HCT116 (cell line): ENCODE data around the gene CACNA1E. TPM values are rescaled to one million over a fixed set of nuclear protein-coding genes. Genes with fewer than 3 reads are reported as not detected.

Experiments
- ATAC-seq: fragments of 200-7000 bp; cut with Tn5 transposase; 2 replicates; pipeline ENCODE4 v1.9.1; 2020; ENCODE audit warnings: mild to moderate bottlenecking, moderate library complexity
- BruUV-seq: library from RNA; stranded (reverse); fragments of 400-500 nt; replicated peaks from 2 replicates; lab custom pipeline; 2021; lab: Mats Ljungman, UMichigan
- CTCF ChIA-PET: fragments of 300-600 bp; sonication (Branson Sonifier 250); formaldehyde crosslinking; loops from one replicate; lab custom pipeline; 2021; ENCODE audit warnings: antibody characterized with exemption; lab: Charles Lee
- POLR2A ChIA-PET: fragments of 300-600, 350-600 bp; sonication (Branson Sonifier 250); formaldehyde crosslinking; loops from one replicate; lab custom pipeline; 2021; ENCODE audit warnings: antibody characterized with exemption; lab: Charles Lee
- RAD21 ChIA-PET, 2 experiments: fragments of 300-600 bp; sonication (Branson Sonifier 250); formaldehyde crosslinking; loops; one replicate each; lab custom pipeline; 2023; ENCODE audit warnings: low total read pairs in 2 of 2; ENCODE audit not compliant: uncharacterized antibody in 2 of 2, unreplicated experiment in 2 of 2, low non-redundant PET in 1 of 2; lab: Charles Lee
- DNase-seq: peaks from one replicate; pipeline ENCODE4 v3.0.0-alpha.2; 2010; ENCODE audit warnings: low read depth, low spot score
- H2AFZ ChIP-seq: fragments of 200-600 bp; shearing (Covaris generic), sonication (generic); 2 replicates; pipeline ENCODE4 v1.6.1; 2017; ENCODE audit warnings: low read depth, mixed run types, mixed read lengths, antibody characterized with exemption, low read length; ENCODE audit not compliant: poor library complexity, severe bottlenecking
- H3K27ac ChIP-seq: 2 replicates; pipeline ENCODE4 v1.5.1; 2012; ENCODE audit warnings: low read depth, low read length
- H3K27me3 ChIP-seq: fragments of 200-600 bp; sonication (generic); 2 replicates; pipeline ENCODE4 v1.6.1; 2016; ENCODE audit warnings: mixed run types, low read length, mixed read lengths; ENCODE audit not compliant: insufficient read depth
- H3K36me3 ChIP-seq, 2 experiments: fragments of 200-500 bp in 1 of 2; fragments of 200-600 bp in 1 of 2; sonication (Bioruptor generic) in 1 of 2; sonication (generic) in 1 of 2; 2 replicates each; pipeline versions ENCODE4 v1.5.1 to v1.6.1; 2014 to 2016; ENCODE audit warnings: low read length in 2 of 2, inconsistent platforms in 1 of 2, mixed read lengths in 1 of 2, mixed run types in 1 of 2; ENCODE audit not compliant: insufficient read depth in 2 of 2, control insufficient read depth in 1 of 2
- H3K4me1 ChIP-seq, 2 experiments: fragments of 200-600 bp in 1 of 2; sonication (generic) in 1 of 2; 2 replicates each; pipeline versions ENCODE4 v1.5.1 to v1.6.1; 2012 to 2017; ENCODE audit warnings: low read length in 2 of 2, inconsistent platforms in 1 of 2, mild to moderate bottlenecking in 1 of 2, mixed read lengths in 1 of 2, mixed run types in 1 of 2, moderate library complexity in 1 of 2; ENCODE audit not compliant: insufficient read depth in 2 of 2, control insufficient read depth in 1 of 2
- H3K4me2 ChIP-seq: fragments of 200-600 bp; sonication (generic); 2 replicates; pipeline ENCODE4 v1.6.1; 2017; ENCODE audit warnings: mixed run types, low read length, mixed read lengths
- H3K4me3 ChIP-seq, 2 experiments: fragments of 200-600 bp in 1 of 2; sonication (generic) in 1 of 2; replicated peaks in 1 of 2; 2 replicates each; pipeline ENCODE4 v1.5.1; 2011 to 2016; ENCODE audit warnings: low read length in 2 of 2, control low read depth in 1 of 2, low read depth in 1 of 2, mild to moderate bottlenecking in 1 of 2, mixed read lengths in 1 of 2, mixed run types in 1 of 2
- H3K79me2 ChIP-seq: fragments of 200-600 bp; sonication (generic); 2 replicates; pipeline ENCODE4 v1.6.1; 2017; ENCODE audit warnings: mild to moderate bottlenecking, mixed run types, low read length, moderate library complexity, mixed read lengths; ENCODE audit not compliant: insufficient read depth
- H3K9ac ChIP-seq: fragments of 200-600 bp; sonication (generic); 2 replicates; pipeline ENCODE4 v1.6.1; 2016; ENCODE audit warnings: low read length, mixed read lengths
- H3K9me2 ChIP-seq: fragments of 200-600 bp; sonication (generic), shearing (Covaris generic); 2 replicates; pipeline ENCODE4 v1.6.1; 2017; ENCODE audit warnings: mixed run types, mild to moderate bottlenecking, moderate library complexity; ENCODE audit not compliant: insufficient read depth
- H3K9me3 ChIP-seq, 2 experiments: fragments of 200-500 bp in 1 of 2; fragments of 200-600 bp in 1 of 2; sonication (Bioruptor generic) in 1 of 2; sonication (generic) in 1 of 2; 2 replicates each; pipeline ENCODE4 v1.6.1; 2014 to 2017; ENCODE audit warnings: low read length in 2 of 2, mixed read lengths in 2 of 2, inconsistent platforms in 1 of 2, low read depth in 1 of 2, mild to moderate bottlenecking in 1 of 2, mixed run types in 1 of 2, moderate library complexity in 1 of 2; ENCODE audit not compliant: control insufficient read depth in 1 of 2, insufficient read depth in 1 of 2
- H4K20me1 ChIP-seq: fragments of 200-600 bp; sonication (generic), shearing (Covaris generic); 2 replicates; pipeline ENCODE4 v1.6.1; 2017; ENCODE audit warnings: mixed run types, mild to moderate bottlenecking, moderate library complexity; ENCODE audit not compliant: insufficient read depth
- ATF3 ChIP-seq: IDR thresholded peaks from 2 replicates; pipeline ENCODE4 v1.6.1; 2012
- POLR2AphosphoS5 ChIP-seq: IDR thresholded peaks from 2 replicates; pipeline ENCODE4 v1.6.1; 2011; ENCODE audit warnings: mild to moderate bottlenecking, low read depth, low read length, moderate library complexity
- SRF ChIP-seq: IDR thresholded peaks from 2 replicates; pipeline ENCODE4 v1.6.1; 2012; ENCODE audit warnings: low read depth
- TCF7L2 ChIP-seq: IDR thresholded peaks from 2 replicates; pipeline ENCODE4 v1.7.0; 2011; ENCODE audit warnings: borderline replicate concordance, inconsistent platforms; ENCODE audit not compliant: insufficient read depth, insufficient read length; ENCODE audit errors: extremely low read depth
- intact Hi-C: fragments of 100-400 bp; cut with micrococcal nuclease; formaldehyde crosslinking; loops from 2 replicates; pipeline ENCODE4 v1.10.0; 2022
- total RNA-seq: library from RNA; stranded (reverse); gene quantifications from one replicate; pipeline ENCODE4 v1.2.1, GENCODE V29; 2021; ENCODE audit not compliant: unreplicated experiment
- TF ChIP-seq, protein P1 (sequence below): IDR thresholded peaks from 2 replicates; pipeline ENCODE4 v1.6.1; 2012; ENCODE audit warnings: low read depth

Gene CACNA1E
- total RNA-seq, 1 experiment from 2014 or later: 0.02 TPM

- TF ChIP-seq ATF3: no peak
These were observed 280.4 kb downstream of the CACNA1E start (continued) for GRCh38 chr1:181763736-181764135.

- H3K9me3 ChIP-seq: no peaks in the 10 kb centered on the region
- BruUV-seq: no TSS peak
- no peaks in the 10 kb centered on the region for H4K20me1 ChIP-seq
- H3K4me2 ChIP-seq: no peak overlapping the region
- no peaks in the 10 kb centered on the region for H3K36me3 ChIP-seq
- intact Hi-C loops: no loop called here
- no peak overlapping the region for H3K9ac ChIP-seq
- no peak overlapping the region for H3K27ac ChIP-seq
- CTCF ChIA-PET: no interaction called here
- no peaks in the 10 kb centered on the region for H3K9me2 ChIP-seq
- no peak overlapping the region for H3K4me3 ChIP-seq
- H2AFZ ChIP-seq: no peak overlapping the region
- peaks cover 54% of the 10 kb centered on the region for H3K27me3 ChIP-seq
- no peaks in the 10 kb centered on the region for H3K4me1 ChIP-seq
- ATAC-seq (no peak), DNase-seq (no peak)
- no peaks in the 10 kb centered on the region for H3K79me2 ChIP-seq
- POLR2A ChIA-PET: no interaction called here
- RAD21 ChIA-PET: no interaction called here
- TF ChIP-seq, protein P1, sequence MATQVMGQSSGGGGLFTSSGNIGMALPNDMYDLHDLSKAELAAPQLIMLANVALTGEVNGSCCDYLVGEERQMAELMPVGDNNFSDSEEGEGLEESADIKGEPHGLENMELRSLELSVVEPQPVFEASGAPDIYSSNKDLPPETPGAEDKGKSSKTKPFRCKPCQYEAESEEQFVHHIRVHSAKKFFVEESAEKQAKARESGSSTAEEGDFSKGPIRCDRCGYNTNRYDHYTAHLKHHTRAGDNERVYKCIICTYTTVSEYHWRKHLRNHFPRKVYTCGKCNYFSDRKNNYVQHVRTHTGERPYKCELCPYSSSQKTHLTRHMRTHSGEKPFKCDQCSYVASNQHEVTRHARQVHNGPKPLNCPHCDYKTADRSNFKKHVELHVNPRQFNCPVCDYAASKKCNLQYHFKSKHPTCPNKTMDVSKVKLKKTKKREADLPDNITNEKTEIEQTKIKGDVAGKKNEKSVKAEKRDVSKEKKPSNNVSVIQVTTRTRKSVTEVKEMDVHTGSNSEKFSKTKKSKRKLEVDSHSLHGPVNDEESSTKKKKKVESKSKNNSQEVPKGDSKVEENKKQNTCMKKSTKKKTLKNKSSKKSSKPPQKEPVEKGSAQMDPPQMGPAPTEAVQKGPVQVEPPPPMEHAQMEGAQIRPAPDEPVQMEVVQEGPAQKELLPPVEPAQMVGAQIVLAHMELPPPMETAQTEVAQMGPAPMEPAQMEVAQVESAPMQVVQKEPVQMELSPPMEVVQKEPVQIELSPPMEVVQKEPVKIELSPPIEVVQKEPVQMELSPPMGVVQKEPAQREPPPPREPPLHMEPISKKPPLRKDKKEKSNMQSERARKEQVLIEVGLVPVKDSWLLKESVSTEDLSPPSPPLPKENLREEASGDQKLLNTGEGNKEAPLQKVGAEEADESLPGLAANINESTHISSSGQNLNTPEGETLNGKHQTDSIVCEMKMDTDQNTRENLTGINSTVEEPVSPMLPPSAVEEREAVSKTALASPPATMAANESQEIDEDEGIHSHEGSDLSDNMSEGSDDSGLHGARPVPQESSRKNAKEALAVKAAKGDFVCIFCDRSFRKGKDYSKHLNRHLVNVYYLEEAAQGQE: peak; percentile 27
- TF ChIP-seq SRF: no peak
- TF ChIP-seq TCF7L2: no peak
- no peak for TF ChIP-seq POLR2AphosphoS5
These were observed 282.2 kb downstream of the CACNA1E start for GRCh38 chr1:181765451-181766026.
